Astrocyte (in vitro differentiated cells and primary cell): ENCODE data around the gene BYSL. TPM values are rescaled to one million over a fixed set of nuclear protein-coding genes. Genes with fewer than 3 reads are reported as not detected.

Experiments
- DNase-seq: peaks from one replicate; pipeline ENCODE4 v3.0.0-alpha.2; 2010; ENCODE audit warnings: low read depth
- FAIRE-seq: peaks from 2 replicates; lab custom pipeline; 2011; peaks lifted over from hg19 to GRCh38; lab: Jason Lieb, UNC
- H2AFZ ChIP-seq: 2 replicates; pipeline ENCODE4 v1.6.0; 2012; ENCODE audit warnings: low read depth, low read length, inconsistent platforms
- H3K27ac ChIP-seq: 2 replicates; pipeline ENCODE4 v1.5.1; 2011; ENCODE audit warnings: low read depth, low read length, inconsistent platforms
- H3K27me3 ChIP-seq: 2 replicates; pipeline ENCODE4 v1.6.0; 2011; ENCODE audit warnings: low read length, inconsistent platforms; ENCODE audit not compliant: insufficient read depth
- H3K36me3 ChIP-seq: 2 replicates; pipeline ENCODE4 v1.5.1; 2011; ENCODE audit warnings: low read length, inconsistent platforms; ENCODE audit not compliant: insufficient read depth
- H3K4me1 ChIP-seq: 2 replicates; pipeline ENCODE4 v1.5.1; 2011; ENCODE audit warnings: low read length, inconsistent platforms; ENCODE audit not compliant: insufficient read depth
- H3K4me2 ChIP-seq: 2 replicates; pipeline ENCODE4 v1.6.0; 2012; ENCODE audit warnings: low read length, inconsistent platforms
- H3K4me3 ChIP-seq: 2 replicates; pipeline ENCODE4 v1.5.1; 2011; ENCODE audit warnings: low read depth, mild to moderate bottlenecking, low read length, inconsistent platforms; ENCODE audit not compliant: insufficient read depth
- H3K79me2 ChIP-seq: 2 replicates; pipeline ENCODE4 v1.6.0; 2012; ENCODE audit warnings: mild to moderate bottlenecking, low read length, inconsistent platforms; ENCODE audit not compliant: insufficient read depth
- H3K9ac ChIP-seq: 2 replicates; pipeline ENCODE4 v1.6.0; 2012; ENCODE audit warnings: mild to moderate bottlenecking, low read length, inconsistent platforms
- H3K9me3 ChIP-seq: 2 replicates; pipeline ENCODE4 v1.5.1; 2012; ENCODE audit warnings: low read depth, mild to moderate bottlenecking, low read length, inconsistent platforms; ENCODE audit not compliant: insufficient read depth
- H4K20me1 ChIP-seq: 2 replicates; pipeline ENCODE4 v1.6.0; 2012; ENCODE audit warnings: low read length, inconsistent platforms; ENCODE audit not compliant: insufficient read depth
- H3K27ac Mint-ChIP-seq: one replicate; pipeline ENCODE4 v1.8.0; 2021; ENCODE audit warnings: mild to moderate bottlenecking, mixed read lengths; ENCODE audit not compliant: unreplicated experiment
- H3K27me3 Mint-ChIP-seq: one replicate; pipeline ENCODE4 v1.8.0; 2021; ENCODE audit warnings: low read depth, mixed read lengths; ENCODE audit not compliant: unreplicated experiment
- H3K36me3 Mint-ChIP-seq: one replicate; pipeline ENCODE4 v1.8.0; 2021; ENCODE audit warnings: low read depth, mixed read lengths; ENCODE audit not compliant: unreplicated experiment
- H3K4me1 Mint-ChIP-seq: one replicate; pipeline ENCODE4 v1.8.0; 2021; ENCODE audit warnings: low read depth, mixed read lengths; ENCODE audit not compliant: unreplicated experiment
- H3K4me3 Mint-ChIP-seq: one replicate; pipeline ENCODE4 v1.8.0; 2021; ENCODE audit warnings: mild to moderate bottlenecking, moderate library complexity, mixed read lengths; ENCODE audit not compliant: unreplicated experiment
- H3K9me3 Mint-ChIP-seq: one replicate; pipeline ENCODE4 v1.8.0; 2021; ENCODE audit warnings: mild to moderate bottlenecking, mixed read lengths; ENCODE audit not compliant: unreplicated experiment
- EZH2 ChIP-seq: IDR thresholded peaks from 2 replicates; pipeline ENCODE4 v1.6.1; 2012; ENCODE audit warnings: mild to moderate bottlenecking, low read length, inconsistent platforms; ENCODE audit not compliant: insufficient read depth
- total RNA-seq: library from RNA; stranded (reverse); gene quantifications from 2 replicates; pipeline ENCODE4 v1.2.1, GENCODE V29; 2021
- TF ChIP-seq, protein P1 (sequence below): IDR thresholded peaks from 2 replicates; pipeline ENCODE4 v1.5.1; 2011; ENCODE audit warnings: low read depth, mild to moderate bottlenecking, inconsistent platforms, low read length, moderate library complexity; ENCODE audit not compliant: insufficient read depth

BYSL gene
- total RNA-seq, 1 donor from 2014 or later: 41.2 TPM

- no peak overlapping the region for H3K4me3 Mint-ChIP-seq
- H3K4me1 Mint-ChIP-seq: peaks cover under 1% of the 10 kb centered on the region
- H3K27ac ChIP-seq: no peak overlapping the region
- peaks cover 9% of the 10 kb centered on the region for H3K79me2 ChIP-seq
- no peak overlapping the region for H3K27ac Mint-ChIP-seq
- H3K4me2 ChIP-seq: no peak overlapping the region
- H3K9ac ChIP-seq: no peak overlapping the region
- no peaks in the 10 kb centered on the region for H3K27me3 ChIP-seq
- FAIRE-seq (no peak), DNase-seq (no peak)
- H3K4me1 ChIP-seq: no peaks in the 10 kb centered on the region
- H3K9me3 ChIP-seq: no peaks in the 10 kb centered on the region
- no peaks in the 10 kb centered on the region for H3K9me3 Mint-ChIP-seq
- no peak for TF ChIP-seq EZH2
- TF ChIP-seq, protein P1, sequence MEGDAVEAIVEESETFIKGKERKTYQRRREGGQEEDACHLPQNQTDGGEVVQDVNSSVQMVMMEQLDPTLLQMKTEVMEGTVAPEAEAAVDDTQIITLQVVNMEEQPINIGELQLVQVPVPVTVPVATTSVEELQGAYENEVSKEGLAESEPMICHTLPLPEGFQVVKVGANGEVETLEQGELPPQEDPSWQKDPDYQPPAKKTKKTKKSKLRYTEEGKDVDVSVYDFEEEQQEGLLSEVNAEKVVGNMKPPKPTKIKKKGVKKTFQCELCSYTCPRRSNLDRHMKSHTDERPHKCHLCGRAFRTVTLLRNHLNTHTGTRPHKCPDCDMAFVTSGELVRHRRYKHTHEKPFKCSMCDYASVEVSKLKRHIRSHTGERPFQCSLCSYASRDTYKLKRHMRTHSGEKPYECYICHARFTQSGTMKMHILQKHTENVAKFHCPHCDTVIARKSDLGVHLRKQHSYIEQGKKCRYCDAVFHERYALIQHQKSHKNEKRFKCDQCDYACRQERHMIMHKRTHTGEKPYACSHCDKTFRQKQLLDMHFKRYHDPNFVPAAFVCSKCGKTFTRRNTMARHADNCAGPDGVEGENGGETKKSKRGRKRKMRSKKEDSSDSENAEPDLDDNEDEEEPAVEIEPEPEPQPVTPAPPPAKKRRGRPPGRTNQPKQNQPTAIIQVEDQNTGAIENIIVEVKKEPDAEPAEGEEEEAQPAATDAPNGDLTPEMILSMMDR: no peak
- H3K36me3 ChIP-seq: peaks cover 19% of the 10 kb centered on the region
- H3K36me3 Mint-ChIP-seq: peaks cover 23% of the 10 kb centered on the region
- H3K27me3 Mint-ChIP-seq: no peaks in the 10 kb centered on the region
- H4K20me1 ChIP-seq: no peaks in the 10 kb centered on the region
- H3K4me3 ChIP-seq: no peak overlapping the region
- no peak overlapping the region for H2AFZ ChIP-seq
Observed at GRCh38 chr6:41909727-41910126, 11.6 kb upstream of the BYSL start.

GRCh38 chr6:41914343-41914742, 7.0 kb upstream of the BYSL start:
- Histone ChIP-seq H3K79me2 (peaks cover 19% of the 10 kb centered on the region), H3K27ac (no peak overlapping the region), H3K9ac (no peak overlapping the region), H3K27me3 (no peaks in the 10 kb centered on the region), H4K20me1 (no peaks in the 10 kb centered on the region), H3K9me3 (no peaks in the 10 kb centered on the region), H2AFZ (no peak overlapping the region), H3K4me1 (peaks cover 15% of the 10 kb centered on the region), H3K4me2 (no peak overlapping the region), H3K4me3 (no peak overlapping the region), H3K36me3 (peaks cover 11% of the 10 kb centered on the region)
- H3K27me3 Mint-ChIP-seq: no peaks in the 10 kb centered on the region
- H3K4me3 Mint-ChIP-seq: no peak overlapping the region
- FAIRE-seq (no peak), DNase-seq (no peak)
- TF ChIP-seq, protein P1: no peak
- no peak for TF ChIP-seq EZH2
- H3K9me3 Mint-ChIP-seq: no peaks in the 10 kb centered on the region
- peaks cover 20% of the 10 kb centered on the region for H3K4me1 Mint-ChIP-seq
- H3K27ac Mint-ChIP-seq: no peak overlapping the region
- peaks cover 22% of the 10 kb centered on the region for H3K36me3 Mint-ChIP-seq

DNA sequence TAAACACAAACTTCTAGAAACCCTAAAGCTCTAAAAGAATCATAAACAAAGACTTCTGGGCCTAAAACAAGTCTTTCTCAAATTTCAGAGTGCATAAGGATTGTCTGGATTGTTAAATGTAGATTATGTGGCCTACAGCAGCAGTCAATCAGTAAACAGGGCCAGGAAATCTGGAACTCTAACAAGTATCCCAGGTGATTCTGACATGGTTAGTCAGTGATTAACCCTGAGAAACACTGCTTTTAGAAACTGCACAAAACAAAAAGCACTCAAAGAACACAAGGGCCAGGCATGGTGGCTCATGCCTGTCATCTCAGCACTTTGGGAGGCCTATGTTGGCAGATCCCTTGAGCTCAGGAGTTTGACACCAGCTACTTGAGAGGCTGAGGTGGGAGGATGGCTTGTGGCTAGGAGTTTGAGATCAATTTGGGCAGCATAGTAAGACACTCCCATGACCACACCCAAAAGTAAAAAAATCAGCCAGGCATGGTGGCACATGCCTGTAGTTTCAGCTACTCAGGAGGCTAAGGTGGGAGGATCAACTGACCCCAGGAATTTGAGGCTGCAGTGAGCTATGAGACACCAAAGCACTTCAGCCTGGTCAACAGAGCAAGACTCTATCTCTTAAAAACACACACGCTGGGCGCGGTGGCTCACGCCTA, 6.3 kb upstream of the BYSL start:
- H2AFZ ChIP-seq: no peak overlapping the region
- H4K20me1 ChIP-seq: no peaks in the 10 kb centered on the region
- H3K4me1 ChIP-seq: peaks cover 17% of the 10 kb centered on the region
- Mint-ChIP-seq H3K27me3 (no peaks in the 10 kb centered on the region), H3K27ac (peak overlapping the region; percentile 3), H3K4me3 (no peak overlapping the region), H3K4me1 (peaks cover 25% of the 10 kb centered on the region), H3K36me3 (peaks cover 19% of the 10 kb centered on the region), H3K9me3 (no peaks in the 10 kb centered on the region)
- H3K79me2 ChIP-seq: peaks cover 26% of the 10 kb centered on the region
- no peak overlapping the region for H3K27ac ChIP-seq
- no peak overlapping the region for H3K4me2 ChIP-seq
- DNase-seq: no peak
- no peak overlapping the region for H3K9ac ChIP-seq
- no peak overlapping the region for H3K4me3 ChIP-seq
- H3K9me3 ChIP-seq: no peaks in the 10 kb centered on the region
- H3K36me3 ChIP-seq: peaks cover 11% of the 10 kb centered on the region
- FAIRE-seq: no peak
- TF ChIP-seq EZH2: no peak
- TF ChIP-seq, protein P1: no peak
- H3K27me3 ChIP-seq: no peaks in the 10 kb centered on the region
